Endothelial cell of umbilical vein (primary cell): ENCODE measurements around the gene SMAD6. TPM values are rescaled to one million over a fixed set of nuclear protein-coding genes. Genes with fewer than 3 reads are reported as not detected.
"Not testable (repeated sequence)": the region's sequence is repeated elsewhere in the genome, so short reads cannot be mapped to it uniquely, and the experiment has no call there.

Experiments
- BruUV-seq: library from RNA; stranded (reverse); fragments of 400-500 nt; replicated peaks from 2 replicates; lab custom pipeline; 2021; lab: Mats Ljungman, UMichigan
- CTCF ChIA-PET: fragments of 300-600, 350-600 bp; sonication (Branson Sonifier 250); formaldehyde crosslinking; loops from one replicate; lab custom pipeline; 2021; ENCODE audit warnings: antibody characterized with exemption, inconsistent platforms; lab: Charles Lee
- POLR2A ChIA-PET: fragments of 300-600, 350-600 bp; sonication (Branson Sonifier 250); formaldehyde crosslinking; loops from one replicate; lab custom pipeline; 2021; ENCODE audit warnings: antibody characterized with exemption, inconsistent platforms; lab: Charles Lee
- DNase-seq: peaks from one replicate; pipeline ENCODE4 v3.0.0-alpha.2; 2011; ENCODE audit warnings: low read depth, low spot score
- FAIRE-seq: peaks from 2 replicates; lab custom pipeline; 2011; peaks lifted over from hg19 to GRCh38; lab: Jason Lieb, UNC
- H2AFZ ChIP-seq: 2 replicates; pipeline ENCODE4 v1.6.0; 2012; ENCODE audit warnings: low read depth, low read length, control low read depth, inconsistent platforms
- H3K27ac ChIP-seq: 2 replicates; pipeline ENCODE4 v1.5.1; 2011; ENCODE audit warnings: low read depth, mild to moderate bottlenecking, control low read depth, low read length, moderate library complexity; ENCODE audit not compliant: insufficient read depth
- H3K27me3 ChIP-seq, 2 experiments: 2 replicates each; pipeline versions ENCODE4 v1.6.0 to v1.6.1; 2011; ENCODE audit warnings: low read length in 2 of 2, mixed read lengths in 1 of 2; ENCODE audit not compliant: control insufficient read depth in 2 of 2, insufficient read depth in 2 of 2
- H3K36me3 ChIP-seq, 2 experiments: 2 replicates in 1 of 2; 3 replicates in 1 of 2; pipeline ENCODE4 v1.5.1; 2011; ENCODE audit warnings: low read length in 2 of 2, mild to moderate bottlenecking in 1 of 2, moderate library complexity in 1 of 2; ENCODE audit not compliant: control insufficient read depth in 2 of 2, insufficient read depth in 2 of 2; ENCODE audit errors: extremely low read depth in 1 of 2
- H3K4me1 ChIP-seq: 3 replicates; pipeline ENCODE4 v1.5.1; 2011; ENCODE audit warnings: mild to moderate bottlenecking, low read length; ENCODE audit not compliant: control insufficient read depth, insufficient read depth; ENCODE audit errors: extremely low read depth
- H3K4me2 ChIP-seq: 2 replicates; pipeline ENCODE4 v1.6.1; 2011; ENCODE audit warnings: low read length, control low read depth, mixed read lengths; ENCODE audit not compliant: insufficient read depth
- H3K4me3 ChIP-seq, 3 experiments: fragments of 200-600 bp in 1 of 3; sonication (generic), shearing (Covaris generic) in 1 of 3; replicated peaks in 1 of 3; 2 replicates each; pipeline ENCODE4 v1.5.1; 2011 to 2016; ENCODE audit warnings: control low read depth in 3 of 3, low read length in 3 of 3, mild to moderate bottlenecking in 2 of 3, inconsistent platforms in 1 of 3, low read depth in 1 of 3, moderate library complexity in 1 of 3; ENCODE audit not compliant: insufficient read depth in 1 of 3
- H3K79me2 ChIP-seq: 2 replicates; pipeline ENCODE4 v1.6.0; 2012; ENCODE audit warnings: low read length, inconsistent platforms; ENCODE audit not compliant: control insufficient read depth, insufficient read depth
- H3K9ac ChIP-seq: replicated peaks from 2 replicates; pipeline ENCODE3; 2011; ENCODE audit warnings: low read length, control low read depth; ENCODE audit not compliant: insufficient read depth; ENCODE audit errors: extremely low read depth
- H3K9me1 ChIP-seq: replicated peaks from 3 replicates; pipeline ENCODE4 v1.6.0; 2011; ENCODE audit warnings: mild to moderate bottlenecking, low read length; ENCODE audit not compliant: control insufficient read depth, insufficient read depth; ENCODE audit errors: extremely low read depth
- H3K9me3 ChIP-seq: replicated peaks from 2 replicates; pipeline ENCODE4 v1.5.1; 2012; ENCODE audit warnings: low read length, inconsistent platforms; ENCODE audit not compliant: control insufficient read depth, insufficient read depth
- H4K20me1 ChIP-seq: replicated peaks from 2 replicates; pipeline ENCODE3; 2011; ENCODE audit warnings: mild to moderate bottlenecking, low read length; ENCODE audit not compliant: control insufficient read depth, insufficient read depth; ENCODE audit errors: extremely low read depth
- CTCF ChIP-seq, 2 donors: IDR thresholded peaks; 1 replicate in 1 of 2; 2 replicates in 1 of 2; pipeline ENCODE4 v1.5.1; 2011; ENCODE audit warnings: low read length in 2 of 2, mild to moderate bottlenecking in 2 of 2, moderate library complexity in 2 of 2, control low read depth in 1 of 2, inconsistent platforms in 1 of 2, low read depth in 1 of 2; ENCODE audit not compliant: insufficient read depth in 1 of 2; ENCODE audit errors: extremely low read depth in 1 of 2
- JUN ChIP-seq: IDR thresholded peaks from 2 replicates; pipeline ENCODE4 v1.6.1; 2011; ENCODE audit warnings: borderline replicate concordance, low read depth; ENCODE audit not compliant: insufficient read length, insufficient read depth
- MAX ChIP-seq: IDR thresholded peaks from 2 replicates; pipeline ENCODE4 v1.6.1; 2011; ENCODE audit not compliant: insufficient read depth, insufficient read length
- MYC ChIP-seq: IDR thresholded peaks from one replicate; pipeline ENCODE4 v1.6.1; 2011; ENCODE audit warnings: mild to moderate bottlenecking, low read depth, low read length
- POLR2A ChIP-seq: IDR thresholded peaks from 2 replicates; pipeline ENCODE4 v1.6.1; 2012; ENCODE audit warnings: low read depth, mild to moderate bottlenecking, control low read depth, low read length
- POLR2AphosphoS5 ChIP-seq: IDR thresholded peaks from 2 replicates; pipeline ENCODE4 v1.6.1; 2012; ENCODE audit warnings: low read depth, mild to moderate bottlenecking, control low read depth, low read length, moderate library complexity; ENCODE audit not compliant: insufficient read depth
- dilution Hi-C: fragments of 300-500 bp; cut with MboI; formaldehyde crosslinking; loops from one replicate; pipeline ENCODE4 v1.15.0; 2019; ENCODE audit warnings: low sequenced_read_pairs; ENCODE audit not compliant: extremely low pct_ligation_motif_present
- intact Hi-C: fragments of 100-400 bp; cut with micrococcal nuclease; formaldehyde crosslinking; loops from one replicate; pipeline ENCODE4 v1.10.0; 2022
- polyA plus RNA-seq, 4 experiments: library from polyadenylated mRNA; depleted of rRNA in 3 of 4; stranded (reverse) in 3 of 4; unstranded in 1 of 4; fragments of >200 nt; gene quantifications; 2 replicates each; pipeline versions ENCODE4 v1.2.1 to v1.2.3, GENCODE V29; 2011 to 2012; ENCODE audit warnings: missing spikeins in 1 of 4
- total RNA-seq: library from RNA; stranded (reverse); gene quantifications from 2 replicates; pipeline ENCODE4 v1.2.3, GENCODE V29; 2021

SMAD6 gene
- total and polyA plus RNA-seq, 2 donors (not counting 3 experiments of a cell fraction or from before 2014, with no cell fraction given) = 7.3 to 12.5 TPM

GRCh38 chr15:66827698-66828055 lies 125.6 kb downstream of the SMAD6 start:
- peaks cover 8% of the 10 kb centered on the region for H3K4me1 ChIP-seq
- H2AFZ ChIP-seq = no peak overlapping the region
- H3K9ac ChIP-seq = no peak overlapping the region
- no peak overlapping the region for H3K4me2 ChIP-seq
- ChIA-PET CTCF (no interaction called here), POLR2A (no interaction called here)
- no peak overlapping the region for H3K27ac ChIP-seq
- FAIRE-seq (no peak), DNase-seq (no peak)
- H3K9me3 ChIP-seq = no peaks in the 10 kb centered on the region
- H3K27me3 ChIP-seq = no peaks in the 10 kb centered on the region
- no peaks in the 10 kb centered on the region for H4K20me1 ChIP-seq
- H3K79me2 ChIP-seq = no peaks in the 10 kb centered on the region
- intact Hi-C loops (loop anchor here (5.0 kb wide), 1 partner anchor 595 kb away; no protein-coding TSS in a partner anchor), dilution Hi-C loops (no loop called here)
- no peaks in the 10 kb centered on the region for H3K9me1 ChIP-seq
- no TSS peak for BruUV-seq
- H3K36me3 ChIP-seq = no peaks in the 10 kb centered on the region
- no peak overlapping the region for H3K4me3 ChIP-seq
- TF ChIP-seq POLR2A (no peak), MAX (no peak), CTCF (IDR thresholded peaks at IDR 0.05; ENCODE audit: extremely low read depth in 1 of 2, insufficient read depth in 1 of 2, low read depth in 1 of 2, low read length in 2 of 2) (no peak), JUN (no peak), MYC (no peak), POLR2AphosphoS5 (no peak)

GRCh38 chr15:66828817-66829541 lies 126.9 kb downstream of the SMAD6 start:
- not testable (repeated sequence) for H3K4me2 ChIP-seq, FAIRE-seq

More at GRCh38 chr15:66828817-66829541, 126.9 kb downstream of the SMAD6 start:
- H3K4me3 ChIP-seq, H3K79me2 ChIP-seq, H3K36me3 ChIP-seq, H3K9ac ChIP-seq, DNase-seq, H3K9me3 ChIP-seq, H3K27me3 ChIP-seq, BruUV-seq, POLR2A ChIA-PET, H3K9me1 ChIP-seq, dilution Hi-C loops, H3K4me1 ChIP-seq, H4K20me1 ChIP-seq, H3K27ac ChIP-seq, CTCF ChIA-PET, H2AFZ ChIP-seq: not testable (repeated sequence)
- intact Hi-C loops = loop anchor here (5.0 kb wide), 1 partner anchor 593 kb away; no protein-coding TSS in a partner anchor
